ENCODE data around the gene DIS3L2.
"Not testable (repeated sequence)": the region's sequence is repeated elsewhere in the genome, so short reads cannot be mapped to it uniquely, and the experiment has no call there.

Gene DIS3L2

DNA sequence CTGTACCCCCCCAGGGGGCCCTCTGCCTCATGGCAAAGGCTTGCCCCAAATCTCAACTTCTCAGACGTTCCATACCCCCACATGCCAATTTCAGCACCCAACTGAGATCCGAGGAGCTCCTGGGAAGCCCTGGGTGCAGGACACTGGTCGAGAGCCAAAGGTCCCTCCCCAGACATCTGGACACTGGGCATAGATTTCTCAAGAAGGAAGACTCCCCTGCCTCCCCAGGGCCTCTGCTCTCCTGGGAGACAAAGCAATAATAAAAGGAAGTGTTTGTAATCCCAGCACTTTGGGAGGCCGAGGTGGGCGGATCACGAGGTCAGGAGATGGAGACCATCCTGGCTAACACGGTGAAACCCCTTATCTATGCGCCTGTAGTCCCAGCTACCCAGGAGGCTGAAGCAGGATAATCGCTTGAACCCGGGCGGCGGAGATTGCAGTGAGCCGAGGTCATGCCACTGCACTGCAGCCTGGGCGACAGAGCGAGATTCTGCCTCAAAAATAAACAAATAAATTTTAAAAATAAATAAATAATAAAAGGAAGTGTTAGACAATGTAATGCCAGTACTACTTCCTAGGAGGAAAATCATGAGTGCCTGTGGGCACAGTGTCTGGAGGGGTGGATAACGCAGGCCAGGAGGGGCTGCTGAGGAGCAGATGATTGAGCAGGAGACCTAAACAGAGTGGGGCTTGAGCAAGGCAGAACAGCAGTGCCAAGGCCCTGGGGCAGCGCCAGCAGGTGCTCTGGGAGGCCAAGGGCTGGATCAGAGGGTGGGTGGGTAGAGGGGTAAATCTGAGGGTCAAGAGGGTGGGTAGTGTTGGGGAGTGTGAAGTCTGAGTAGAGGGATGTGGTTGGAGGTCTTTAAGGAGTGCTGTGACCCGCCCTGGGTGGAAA lies 421.1 kb downstream of the DIS3L2 start:
- TF ChIP-seq, protein P1, sequence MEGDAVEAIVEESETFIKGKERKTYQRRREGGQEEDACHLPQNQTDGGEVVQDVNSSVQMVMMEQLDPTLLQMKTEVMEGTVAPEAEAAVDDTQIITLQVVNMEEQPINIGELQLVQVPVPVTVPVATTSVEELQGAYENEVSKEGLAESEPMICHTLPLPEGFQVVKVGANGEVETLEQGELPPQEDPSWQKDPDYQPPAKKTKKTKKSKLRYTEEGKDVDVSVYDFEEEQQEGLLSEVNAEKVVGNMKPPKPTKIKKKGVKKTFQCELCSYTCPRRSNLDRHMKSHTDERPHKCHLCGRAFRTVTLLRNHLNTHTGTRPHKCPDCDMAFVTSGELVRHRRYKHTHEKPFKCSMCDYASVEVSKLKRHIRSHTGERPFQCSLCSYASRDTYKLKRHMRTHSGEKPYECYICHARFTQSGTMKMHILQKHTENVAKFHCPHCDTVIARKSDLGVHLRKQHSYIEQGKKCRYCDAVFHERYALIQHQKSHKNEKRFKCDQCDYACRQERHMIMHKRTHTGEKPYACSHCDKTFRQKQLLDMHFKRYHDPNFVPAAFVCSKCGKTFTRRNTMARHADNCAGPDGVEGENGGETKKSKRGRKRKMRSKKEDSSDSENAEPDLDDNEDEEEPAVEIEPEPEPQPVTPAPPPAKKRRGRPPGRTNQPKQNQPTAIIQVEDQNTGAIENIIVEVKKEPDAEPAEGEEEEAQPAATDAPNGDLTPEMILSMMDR (IDR thresholded peaks at IDR 0.05; ENCODE audit: low read length, missing control alignments) = no peak
- DNase-seq (ENCODE audit: low read depth) = no peak
- H3K4me3 ChIP-seq (replicated peaks; ENCODE audit: low read depth, low read length) = no peak overlapping the region

DNA sequence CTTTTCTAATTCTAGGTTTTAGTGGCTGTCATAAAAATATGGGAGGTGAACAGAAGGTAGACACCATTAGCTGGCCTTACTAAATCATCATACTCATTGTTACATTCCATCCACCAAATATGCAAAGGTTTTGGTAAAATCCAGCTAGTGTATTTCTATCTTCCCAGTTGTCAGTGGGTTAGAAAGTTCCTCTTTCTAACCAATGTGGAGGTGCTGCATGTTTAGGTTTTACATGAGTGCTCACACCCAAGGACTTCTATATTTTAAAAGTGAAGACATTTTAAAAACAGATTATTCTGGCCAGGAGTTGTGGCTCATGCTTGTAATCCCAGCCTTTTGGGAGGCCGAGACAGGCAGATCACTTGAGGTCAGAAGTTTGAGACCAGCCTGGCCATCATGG lies 423.0 kb downstream of the DIS3L2 start:
- H3K4me3 ChIP-seq (replicated peaks; ENCODE audit: low read depth, low read length) = no peak overlapping the region
- TF ChIP-seq, protein P1 (IDR thresholded peaks at IDR 0.05; ENCODE audit: low read length, missing control alignments) = no peak
- no peak for DNase-seq (ENCODE audit: low read depth)

- not testable (repeated sequence) for H3K4me3 ChIP-seq (replicated peaks; ENCODE audit: low read depth, low read length); DNase-seq (ENCODE audit: low read depth)
Measured at GRCh38 chr2:232385058-232385457, 423.5 kb downstream of the DIS3L2 start.

- no peak overlapping the region for H3K4me3 ChIP-seq (replicated peaks; ENCODE audit: low read depth, low read length)
- TF ChIP-seq, protein P1 (IDR thresholded peaks at IDR 0.05; ENCODE audit: low read length, missing control alignments) = no peak
- peak; percentile 85 for DNase-seq (ENCODE audit: low read depth)
Measured at GRCh38 chr2:232385660-232386489, 424.4 kb downstream of the DIS3L2 start.

DNA sequence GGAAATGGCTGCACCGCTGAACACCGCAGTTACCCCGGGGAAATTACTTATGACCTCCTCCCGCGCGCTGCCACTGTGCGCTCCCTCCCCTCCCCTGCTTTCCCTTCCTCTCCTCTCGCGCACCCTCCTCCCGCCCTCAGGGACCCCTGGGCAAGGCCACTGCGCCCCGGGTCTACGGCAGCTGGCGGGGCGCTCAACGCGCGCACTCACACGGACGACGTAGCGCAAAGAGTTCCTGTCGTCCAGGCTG lies 424.9 kb downstream of the DIS3L2 start:
- no peak overlapping the region for H3K4me3 ChIP-seq (replicated peaks; ENCODE audit: low read depth, low read length)
- TF ChIP-seq, protein P1 (IDR thresholded peaks at IDR 0.05; ENCODE audit: low read length, missing control alignments) = no peak
- DNase-seq (ENCODE audit: low read depth) = no peak
